GM18868 (cell line): Measurements from ENCODE around the gene ZNF536.

Experiments used
- ATAC-seq: cut with Tn5 transposase; IDR thresholded peaks from one replicate; pipeline ENCODE4 v1.9.1; 2021; ENCODE audit warnings: mild to moderate bottlenecking, moderate library complexity; ENCODE audit not compliant: unreplicated experiment

The ZNF536 gene

DNA sequence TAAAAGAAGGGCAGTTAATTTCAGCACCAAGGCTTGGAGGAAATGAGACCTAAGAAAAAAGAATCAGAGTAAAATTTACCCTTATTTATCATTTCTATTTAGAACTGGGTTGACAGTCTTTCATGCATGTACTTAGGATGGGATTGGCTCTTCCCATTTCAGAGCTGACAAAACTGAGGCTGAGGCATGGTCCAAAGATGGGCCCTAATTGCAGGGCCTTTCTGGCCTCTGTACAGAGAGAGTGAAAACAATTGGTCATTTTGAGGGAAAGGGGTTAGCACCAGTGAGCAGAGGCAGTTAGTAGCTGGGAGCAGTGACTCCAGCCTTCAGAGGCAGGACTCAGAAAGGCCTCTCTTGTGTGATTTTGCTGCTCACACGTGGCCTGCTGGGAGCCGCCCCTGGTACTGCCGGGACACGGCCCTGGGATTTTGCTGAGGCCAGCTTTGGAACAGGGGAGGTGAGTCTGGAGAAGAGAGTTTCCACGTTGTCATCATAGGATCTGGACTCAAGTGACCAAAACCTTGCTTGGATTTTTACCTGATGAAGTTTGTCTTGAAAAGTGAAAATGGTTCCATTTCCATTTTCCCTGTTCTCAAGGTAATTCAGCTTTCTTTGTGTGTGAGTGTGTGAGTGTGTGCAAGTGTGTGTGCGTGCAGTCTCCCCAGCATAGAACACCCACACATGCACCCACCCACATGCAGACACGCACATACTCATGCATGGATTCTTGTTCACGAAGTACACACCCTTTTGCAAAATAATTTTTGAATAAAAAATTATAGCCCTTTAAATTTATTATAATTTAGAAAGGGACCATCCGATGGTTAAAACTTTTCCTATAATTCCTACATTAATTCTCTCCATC, at the start of gene ZNF536:
Gene ZNF536, plus strand, starts transcription at position 425 of the 865 bp plus-strand sequence. CDS start 71,179 bp downstream, outside the sequence.
- ATAC-seq = no peak

- no peak for ATAC-seq
These were observed 49.4 kb upstream of the ZNF536 start for GRCh38 chr19:30322641-30323320.

DNA sequence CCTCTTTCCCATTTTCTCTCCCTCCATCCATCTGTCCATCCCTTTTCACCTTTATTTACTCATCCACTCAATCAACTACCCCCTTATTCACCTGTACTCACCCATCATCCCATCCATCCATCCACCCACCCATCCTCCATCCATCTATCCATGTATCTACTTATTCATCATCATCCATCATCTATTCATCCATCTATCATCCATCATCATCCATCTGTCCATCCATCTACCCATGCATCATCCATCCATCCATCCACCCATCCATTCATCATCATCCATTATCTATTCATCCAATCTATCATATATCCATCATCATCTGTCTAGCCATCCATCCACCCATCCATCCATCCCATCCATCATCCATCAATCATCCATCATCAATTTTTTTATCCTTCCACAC, 48.3 kb upstream of the ZNF536 start:
- no peak for ATAC-seq

DNA sequence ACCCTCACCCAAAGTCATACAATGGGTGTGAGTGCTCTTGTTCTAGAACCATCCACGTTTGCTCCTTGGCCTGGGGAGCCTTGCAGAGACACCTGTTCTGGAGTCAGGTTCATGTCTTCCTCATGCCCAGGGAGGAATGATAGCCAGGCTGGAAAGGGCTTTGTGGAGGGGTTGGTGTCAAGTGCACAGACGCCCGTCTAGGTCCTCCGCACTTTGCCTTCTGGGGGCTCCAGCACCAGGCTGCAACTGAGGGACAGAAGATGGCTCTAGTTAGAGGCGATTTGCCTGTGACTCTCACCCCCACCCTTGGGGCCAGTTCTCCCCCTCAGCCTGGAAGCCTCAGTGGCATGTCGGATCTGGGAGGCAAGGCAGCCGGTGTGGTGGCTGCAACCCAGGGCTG, 47.2 kb upstream of the ZNF536 start:
- ATAC-seq = no peak

GRCh38 chr19:30325676-30326392, 46.4 kb upstream of the ZNF536 start:
- no peak for ATAC-seq

DNA sequence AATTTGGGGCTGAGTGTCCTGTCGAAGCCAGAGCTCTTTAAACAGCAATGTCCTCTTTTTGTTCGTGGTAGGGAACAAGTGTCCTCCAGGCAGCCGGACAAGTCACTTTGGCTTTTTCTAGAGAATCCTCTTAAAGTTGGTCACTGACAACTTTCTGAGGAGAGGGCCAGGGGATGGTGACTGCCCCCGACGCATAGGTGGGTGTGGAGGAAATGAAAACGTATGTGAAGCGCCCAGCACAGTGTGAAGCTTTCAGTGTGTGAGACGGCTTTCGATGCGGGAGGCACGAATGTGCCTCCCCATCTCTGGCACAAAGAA, 45.8 kb upstream of the ZNF536 start:
- no peak for ATAC-seq

GRCh38 chr19:30327331-30327730, 44.9 kb upstream of the ZNF536 start:
- no peak for ATAC-seq

DNA sequence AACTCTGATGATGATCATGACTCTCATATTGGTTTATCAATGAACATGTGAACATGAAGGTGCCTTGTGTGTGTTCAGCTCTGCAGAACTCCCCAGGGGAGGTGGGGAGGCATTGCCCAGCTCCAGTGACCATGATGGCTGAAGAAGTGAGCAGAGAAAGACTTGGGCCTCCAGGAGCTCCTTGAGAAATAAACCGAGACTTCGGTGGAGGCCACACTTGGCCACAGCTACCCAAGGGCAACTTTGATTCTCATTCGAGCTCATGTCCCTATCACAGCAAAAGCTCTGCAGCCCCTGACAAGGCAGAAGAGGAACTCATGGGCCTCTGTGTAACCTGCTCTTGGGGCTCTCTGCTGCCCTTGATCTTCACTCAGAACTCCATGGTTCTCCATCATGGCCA, 44.1 kb upstream of the ZNF536 start:
- no peak for ATAC-seq

DNA sequence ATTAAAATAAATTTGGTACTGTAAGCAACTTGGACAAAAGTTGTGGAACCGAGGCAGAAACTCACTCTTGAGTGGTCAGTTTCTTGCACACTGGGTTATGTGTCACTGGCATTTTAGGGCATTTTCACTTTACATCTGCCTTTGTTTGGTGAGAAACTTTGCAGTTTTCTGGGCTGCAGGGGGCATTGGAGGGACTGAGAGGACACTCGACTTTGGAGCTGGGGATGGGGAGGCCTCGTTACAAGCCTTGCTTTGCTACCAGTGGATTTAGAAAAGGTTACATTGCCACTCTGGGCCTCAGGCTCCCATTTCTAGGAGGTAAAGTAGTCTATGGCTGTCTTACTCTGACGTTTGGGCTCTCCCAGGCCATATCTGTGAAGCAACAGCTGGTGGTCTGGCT, 41.9 kb upstream of the ZNF536 start:
- no peak for ATAC-seq

DNA sequence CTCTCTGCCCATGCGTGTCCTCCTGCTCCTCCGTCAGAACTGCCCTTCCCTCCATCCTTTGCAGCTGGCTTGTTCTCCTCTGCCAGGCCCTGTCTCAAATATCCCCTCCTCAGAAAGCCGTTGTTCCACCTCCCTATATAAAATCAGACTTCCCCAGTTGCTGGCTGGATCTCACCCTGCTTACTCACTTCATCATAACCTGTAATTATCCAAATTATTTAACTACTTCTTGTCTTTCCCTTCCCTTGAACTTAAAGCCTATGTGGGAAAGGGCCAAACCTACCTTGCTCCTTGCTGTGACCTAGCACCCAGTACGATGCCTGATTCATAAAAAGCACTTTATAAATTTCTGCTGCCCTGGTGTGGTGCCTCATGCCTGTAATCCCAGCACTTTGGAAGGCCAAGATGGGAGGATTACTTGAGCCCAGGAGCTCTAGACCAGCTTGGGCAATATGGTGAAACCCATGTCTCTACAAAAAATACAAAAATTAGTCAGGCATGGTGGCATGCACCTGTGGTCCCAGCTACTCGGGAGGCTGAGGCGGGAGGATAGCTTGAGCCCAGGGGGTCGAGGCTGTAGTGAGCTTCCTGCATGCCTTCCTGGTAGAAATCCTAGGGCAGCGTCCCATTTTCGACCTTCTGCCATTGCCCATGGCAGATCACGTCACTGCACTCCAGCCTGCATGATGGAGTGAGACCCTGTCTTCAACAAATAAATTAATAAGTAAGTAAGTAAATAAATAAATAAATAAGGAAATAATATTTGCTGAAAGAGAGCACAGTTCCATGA, 39.5 kb upstream of the ZNF536 start:
- no peak for ATAC-seq

DNA sequence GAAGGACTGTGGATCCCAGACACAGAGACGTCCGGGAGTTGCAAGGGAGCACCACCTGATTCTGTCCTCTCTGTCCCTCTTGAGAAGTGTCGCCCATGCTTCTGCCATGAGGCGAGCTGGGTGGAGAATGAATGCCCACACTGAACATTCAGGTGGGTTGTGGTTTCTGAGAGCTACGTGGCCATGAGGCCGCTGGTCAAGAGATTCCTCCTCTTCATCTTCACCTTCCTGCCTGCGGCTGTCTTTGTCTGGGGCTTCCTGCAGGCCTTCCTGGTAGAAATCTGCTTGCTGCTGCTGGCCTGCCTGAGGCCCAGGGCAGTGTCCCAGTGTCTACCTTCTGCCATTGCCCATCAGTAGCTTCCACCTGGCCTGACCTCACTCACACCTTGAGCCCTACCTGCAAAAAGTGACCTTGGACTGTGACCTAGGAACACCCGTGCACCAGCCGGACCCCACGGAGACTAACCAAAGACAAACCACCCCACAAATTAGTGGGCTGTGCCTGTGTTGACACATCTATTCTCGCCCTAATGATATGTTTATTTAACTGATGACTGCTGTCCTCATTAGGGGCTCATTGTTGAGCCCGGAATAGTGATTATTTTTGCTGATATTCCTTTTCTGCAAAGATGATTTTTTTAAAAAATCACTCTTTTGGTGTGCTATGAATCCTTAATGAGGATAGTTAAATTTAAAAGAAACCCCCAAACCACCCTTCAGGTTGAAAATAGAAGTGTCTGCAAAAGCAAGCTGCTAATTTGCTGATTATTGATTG, 38.7 kb upstream of the ZNF536 start:
- ATAC-seq = no peak

- no peak for ATAC-seq
These were observed 37.3 kb upstream of the ZNF536 start for GRCh38 chr19:30334841-30335240.

DNA sequence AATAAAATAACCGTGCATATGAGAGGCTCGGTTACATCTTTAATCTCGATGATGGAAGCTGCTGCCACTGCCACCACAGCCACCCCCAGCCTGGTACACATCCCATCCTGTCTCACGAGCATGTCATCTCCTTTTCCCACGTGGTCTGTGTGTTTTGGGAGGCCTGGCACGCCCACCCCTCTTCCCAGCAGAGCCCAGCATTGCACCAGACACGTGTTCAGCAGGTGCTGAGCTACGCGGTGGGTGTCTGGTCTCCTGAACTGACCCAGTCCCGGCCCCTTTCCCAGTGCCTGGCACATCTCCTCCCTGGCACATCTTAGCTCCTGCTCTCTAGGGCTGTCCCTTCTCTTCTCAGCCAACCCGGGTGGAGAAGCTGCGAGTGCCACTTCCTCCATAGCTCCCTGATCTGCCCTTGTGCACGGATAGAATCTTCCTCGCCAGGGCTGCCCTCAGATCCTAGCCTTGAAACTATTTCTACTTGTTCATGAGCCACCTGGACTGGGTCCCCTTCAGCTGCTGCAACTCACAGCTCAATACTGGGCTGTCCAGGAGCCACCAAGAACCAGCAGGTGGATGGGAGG, 36.8 kb upstream of the ZNF536 start:
- no peak for ATAC-seq

- no peak for ATAC-seq
These were observed 35.9 kb upstream of the ZNF536 start for GRCh38 chr19:30336290-30336689.

DNA sequence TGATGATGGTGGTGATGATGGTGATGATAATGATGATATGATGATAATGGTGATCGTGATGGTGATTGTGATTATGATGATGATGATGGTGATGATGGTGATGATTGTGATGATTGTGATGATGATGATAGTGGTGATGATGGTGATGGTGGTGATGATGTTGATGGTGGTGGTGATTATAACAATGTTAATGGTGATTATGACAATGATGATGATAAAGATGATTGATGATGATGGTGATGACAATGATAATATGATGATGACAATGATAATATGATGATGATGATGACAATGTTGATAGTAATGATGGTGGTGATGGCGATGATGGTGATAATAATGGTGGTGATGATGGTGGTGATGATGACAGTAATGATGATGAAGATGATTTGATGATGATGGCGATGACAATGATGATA, 34.1 kb upstream of the ZNF536 start:
- no peak for ATAC-seq

GRCh38 chr19:30338878-30339623, 33.1 kb upstream of the ZNF536 start:
- no peak for ATAC-seq

DNA sequence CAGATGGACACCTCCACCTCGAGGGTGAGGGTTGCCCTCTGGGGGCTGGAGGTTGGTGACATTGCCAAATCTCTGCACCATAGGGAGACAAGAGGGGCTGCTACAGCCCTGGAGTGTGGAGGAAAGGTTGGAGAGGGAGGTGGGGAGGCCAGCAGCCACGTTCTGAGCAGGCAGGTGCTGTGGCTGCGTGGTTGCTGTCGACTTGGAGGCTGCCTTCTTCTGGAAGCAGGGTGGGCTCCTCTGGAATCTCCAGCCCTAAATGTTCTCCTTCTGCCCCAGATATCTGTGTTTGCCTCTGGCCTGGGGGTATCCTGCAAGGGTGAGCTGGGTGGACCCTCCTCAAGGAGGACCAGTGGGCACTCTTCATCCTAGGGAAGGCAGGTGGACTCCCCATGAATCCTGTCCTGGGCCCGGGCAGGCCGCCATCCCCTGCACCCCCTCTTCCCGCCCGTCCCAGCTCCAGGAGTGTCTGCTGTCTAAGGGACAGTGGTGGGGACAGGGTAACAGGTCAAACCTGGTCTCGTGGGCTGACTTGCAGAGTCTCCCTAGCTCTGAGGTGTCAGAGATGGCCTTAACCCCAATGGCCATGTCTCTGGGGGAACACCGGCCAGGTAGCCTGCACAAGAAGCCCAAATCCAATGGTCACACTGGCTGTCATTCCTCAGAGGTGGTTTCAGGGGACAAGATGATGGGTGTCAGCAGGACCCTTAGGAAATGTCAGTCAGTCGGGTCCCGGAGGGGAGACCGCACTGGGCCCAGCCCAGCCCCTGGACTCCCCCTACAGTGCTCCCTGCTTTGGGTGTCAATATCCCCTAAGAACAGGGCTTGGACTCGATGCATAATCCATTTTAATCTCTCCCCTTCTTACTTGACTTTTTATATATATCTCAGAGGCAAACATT, 32.3 kb upstream of the ZNF536 start:
- ATAC-seq = no peak
